M059J (cell line): ENCODE data around the gene NXPE4. TPM values are rescaled to one million over a fixed set of nuclear protein-coding genes. Genes with fewer than 3 reads are reported as not detected.

Source experiments
- DNase-seq: peaks from one replicate; pipeline ENCODE4 v3.0.0-alpha.2; 2012; ENCODE audit warnings: low read depth
- total RNA-seq: library from RNA; depleted of rRNA; stranded (reverse); fragments of >200 nt; shearing (Covaris generic); gene quantifications from 2 replicates; pipeline ENCODE4 v1.2.3, GENCODE V29; 2014; rRNA removed

Gene NXPE4
- total RNA-seq, 1 experiment from 2014 or later, result not detected

DNA sequence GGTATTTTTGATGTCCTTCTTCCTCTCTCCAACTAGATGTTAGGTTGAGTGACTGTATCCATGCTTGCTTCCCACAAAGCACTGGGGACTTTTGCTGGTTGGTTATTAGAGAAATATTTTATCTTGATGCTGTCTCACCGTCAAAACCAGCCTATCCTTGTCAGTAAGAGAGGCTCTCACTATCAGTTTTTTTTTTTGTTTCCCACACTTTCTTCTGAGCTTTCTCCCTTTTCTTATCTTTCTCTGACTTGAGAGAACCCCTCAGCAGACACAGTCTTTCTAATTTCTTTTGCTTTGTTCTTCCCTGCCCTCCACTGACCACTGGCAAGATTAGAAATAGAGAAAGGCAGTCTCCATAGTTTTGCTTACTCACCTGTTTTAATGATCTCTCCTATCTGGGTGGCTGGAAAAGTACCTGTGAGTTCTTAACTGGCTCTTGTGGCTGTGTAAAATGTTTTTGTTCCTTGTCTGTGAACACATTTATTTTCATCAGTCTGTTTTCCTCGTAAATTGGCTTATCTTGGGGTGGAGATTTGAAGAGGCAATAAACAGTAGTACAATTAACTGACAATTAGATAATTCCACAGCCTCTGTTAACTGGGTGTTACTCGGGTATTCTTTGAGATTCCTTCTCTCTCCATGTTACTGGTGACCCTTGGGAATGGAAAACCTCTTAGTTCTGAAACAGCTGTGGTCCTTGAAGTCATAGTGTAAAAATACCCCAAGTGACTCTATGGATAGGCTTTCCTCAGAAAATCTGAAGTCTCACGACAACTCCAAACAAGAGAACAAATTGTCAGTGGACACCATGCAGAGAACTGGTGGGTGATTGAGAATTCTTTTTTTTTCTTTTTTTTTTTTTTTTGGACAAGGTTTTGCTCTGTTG lies 35.9 kb downstream of the NXPE4 start, which contains the start of gene NXPE1:
TSS of gene NXPE1 (minus strand) at position 457 of the 886 bp plus-strand sequence. CDS start 8,680 bp downstream, outside the sequence.
- DNase-seq, result no peak

DNA sequence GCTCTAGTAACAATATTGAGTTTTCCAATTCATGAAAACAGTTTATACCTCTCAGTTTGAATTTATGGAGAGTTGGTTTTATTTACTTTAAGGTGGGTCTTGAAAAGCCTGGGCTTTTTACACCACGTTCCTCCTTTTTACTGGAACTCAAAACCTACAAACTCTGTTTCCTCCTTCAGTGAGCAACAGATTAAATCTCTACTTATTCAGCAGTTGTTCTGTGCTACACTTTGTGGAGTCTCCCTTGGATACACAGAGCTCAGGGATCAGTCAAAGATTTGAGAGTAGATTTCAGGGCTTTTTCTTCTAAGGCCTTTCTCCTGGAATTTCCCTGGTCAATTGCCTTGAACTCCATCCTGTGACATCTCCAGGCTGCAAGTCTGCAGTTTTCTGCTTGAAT lies 39.5 kb downstream of the NXPE4 start:
- DNase-seq, result no peak

DNA sequence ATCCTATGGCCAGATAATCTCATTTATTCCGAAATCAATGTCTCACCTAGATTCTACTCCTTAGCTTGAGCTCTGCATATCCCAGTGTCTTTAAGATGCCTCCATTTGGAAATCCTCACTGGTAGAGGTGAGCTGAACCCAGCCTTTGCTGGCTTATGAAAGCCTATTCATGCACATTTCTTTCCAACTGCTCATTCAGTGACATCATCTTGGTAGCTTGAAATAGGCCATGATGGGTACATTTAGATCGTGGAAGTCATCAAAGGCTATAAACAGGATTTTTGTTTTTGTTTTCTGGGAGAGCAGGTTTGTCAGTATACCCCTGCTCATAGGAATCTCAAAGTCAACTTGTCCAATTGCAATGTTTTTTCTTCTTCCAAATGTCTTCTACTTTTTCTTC lies 41.9 kb downstream of the NXPE4 start:
- no peak for DNase-seq

DNA sequence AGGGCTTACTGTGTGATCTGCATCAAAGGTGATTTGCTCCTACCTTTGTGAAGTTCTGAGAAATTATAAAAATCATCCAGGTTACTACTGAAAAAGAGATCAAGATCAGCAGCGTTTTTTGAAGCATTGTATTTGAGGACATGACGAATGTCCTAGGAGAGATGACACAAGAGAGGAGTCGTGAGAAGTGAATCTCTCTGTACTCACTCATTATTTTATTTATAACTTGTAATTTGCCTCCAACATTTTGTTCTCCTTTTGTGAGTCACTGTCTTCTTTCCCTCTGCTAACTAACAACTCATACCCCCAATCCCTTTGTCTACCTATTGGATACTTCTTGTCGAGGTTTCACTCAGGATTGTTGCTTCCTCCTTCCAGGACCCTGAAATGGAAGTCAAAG lies 44.5 kb downstream of the NXPE4 start:
- DNase-seq, result no peak

DNA sequence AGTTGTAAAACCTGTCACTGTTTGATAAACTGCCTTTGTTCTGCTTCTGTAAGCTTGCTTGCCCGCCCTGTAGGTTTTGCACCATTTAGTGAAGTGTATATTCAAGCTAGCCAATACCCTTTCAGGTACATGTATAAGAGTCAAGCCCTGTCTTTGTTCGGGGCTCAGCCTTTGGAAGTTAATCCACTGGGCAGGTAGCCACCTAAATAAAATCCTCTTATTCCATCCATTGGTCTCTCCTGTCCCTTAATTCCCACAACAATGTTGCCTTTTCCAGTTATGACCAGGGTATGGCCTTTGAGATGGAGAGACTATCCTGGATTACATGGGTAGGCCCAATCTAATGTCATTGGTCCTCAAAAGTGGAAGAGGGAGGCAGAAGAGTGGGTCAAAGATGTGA lies 69.9 kb downstream of the NXPE4 start:
- DNase-seq, result no peak

DNA sequence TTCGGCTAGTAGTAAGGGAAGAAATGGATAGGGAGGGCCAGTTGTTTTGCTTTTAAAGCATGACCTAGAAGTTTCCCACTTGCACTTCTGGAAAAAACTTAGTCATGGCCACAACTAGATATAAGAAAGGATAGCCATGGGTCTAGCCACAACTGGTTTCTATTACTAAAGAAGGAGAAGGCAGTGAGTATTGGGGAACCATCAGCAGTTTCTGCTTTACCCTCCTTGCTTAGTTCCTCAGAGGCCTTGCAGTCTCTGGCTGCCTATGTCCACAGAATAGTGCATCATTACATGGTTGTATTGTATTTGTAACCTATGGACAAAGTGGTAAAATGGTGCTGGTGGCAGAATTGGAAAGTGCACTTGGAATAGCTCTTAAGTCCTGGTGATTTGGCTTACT lies 71.5 kb downstream of the NXPE4 start:
- no peak for DNase-seq

DNA sequence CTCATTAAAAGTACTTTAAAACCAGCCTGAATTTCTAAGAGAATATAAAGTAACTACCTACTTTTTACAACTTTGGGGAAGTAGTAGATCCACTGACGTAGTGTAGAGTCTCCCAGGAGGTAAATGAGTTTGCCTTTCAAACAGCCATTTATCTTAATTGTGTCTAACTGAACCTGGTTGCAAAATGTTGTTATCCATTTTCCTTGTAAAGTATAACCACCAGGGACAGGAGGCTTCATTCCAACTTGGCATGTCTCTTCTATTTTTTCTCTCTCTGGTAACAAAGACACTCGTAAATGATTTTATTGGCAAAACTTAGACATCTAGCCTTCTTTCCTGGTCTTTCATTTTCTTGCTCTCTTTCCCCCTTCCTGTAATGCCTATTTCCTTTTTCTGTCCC lies 72.8 kb downstream of the NXPE4 start:
- no peak for DNase-seq

Other genes starting within 250 kb of the NXPE4 start
- gene C11orf71, start 195.3 kb downstream of the NXPE4 start, total RNA-seq, result 0.74 and 1.8 TPM in 2 replicates
- gene RBM7, start 195.1 kb downstream of the NXPE4 start, total RNA-seq, result 35.1 and 52.8 TPM in 2 replicates
- 156 and 169 TPM in 2 replicates for gene REXO2, start 156.3 kb downstream of the NXPE4 start, total RNA-seq
- not detected in 2 replicates for gene NXPE1, start 35.9 kb downstream of the NXPE4 start, total RNA-seq
- gene NXPE2, start 82.7 kb upstream of the NXPE4 start, total RNA-seq, result not detected in 2 replicates